Measurements from ENCODE around the gene PLPPR2. TPM values are rescaled to one million over a fixed set of nuclear protein-coding genes. Genes with fewer than 3 reads are reported as not detected.

The PLPPR2 gene
- total RNA-seq, 1 donor from 2014 or later = 51.9 TPM

- TF ChIP-seq CTCF (IDR thresholded peaks at IDR 0.05) = no peak
- H3K4me3 Mint-ChIP-seq (ENCODE audit: unreplicated experiment) = no peak overlapping the region
- H3K27me3 Mint-ChIP-seq (ENCODE audit: unreplicated experiment) = no peaks in the 10 kb centered on the region
- DNase-seq (ENCODE audit: extremely low spot score, unreplicated experiment) = no peak
- peaks cover 13% of the 10 kb centered on the region for H3K36me3 Mint-ChIP-seq (ENCODE audit: unreplicated experiment)
- H3K4me1 Mint-ChIP-seq (ENCODE audit: unreplicated experiment) = no peaks in the 10 kb centered on the region
- no peak overlapping the region for H3K27ac Mint-ChIP-seq (ENCODE audit: unreplicated experiment)
- no peaks in the 10 kb centered on the region for H3K9me3 Mint-ChIP-seq (ENCODE audit: unreplicated experiment)
Measured at GRCh38 chr19:11367528-11367927, 12.3 kb downstream of the PLPPR2 start.

- Mint-ChIP-seq H3K36me3 (ENCODE audit: unreplicated experiment) (peaks cover 1% of the 10 kb centered on the region), H3K9me3 (ENCODE audit: unreplicated experiment) (no peaks in the 10 kb centered on the region), H3K27me3 (ENCODE audit: unreplicated experiment) (no peaks in the 10 kb centered on the region), H3K4me3 (ENCODE audit: unreplicated experiment) (no peak overlapping the region), H3K27ac (ENCODE audit: unreplicated experiment) (no peak overlapping the region), H3K4me1 (ENCODE audit: unreplicated experiment) (peaks cover 3% of the 10 kb centered on the region)
- TF ChIP-seq CTCF (IDR thresholded peaks at IDR 0.05) = no peak
- DNase-seq (ENCODE audit: extremely low spot score, unreplicated experiment) = no peak
Measured at GRCh38 chr19:11370744-11371143, 15.5 kb downstream of the PLPPR2 start.

GRCh38 chr19:11373166-11373884 lies 18.1 kb downstream of the PLPPR2 start:
- Mint-ChIP-seq H3K36me3 (ENCODE audit: unreplicated experiment) (no peaks in the 10 kb centered on the region), H3K27me3 (ENCODE audit: unreplicated experiment) (no peaks in the 10 kb centered on the region), H3K27ac (ENCODE audit: unreplicated experiment) (no peak overlapping the region), H3K4me1 (ENCODE audit: unreplicated experiment) (peaks cover 16% of the 10 kb centered on the region), H3K4me3 (ENCODE audit: unreplicated experiment) (peak overlapping the region; percentile 16), H3K9me3 (ENCODE audit: unreplicated experiment) (no peaks in the 10 kb centered on the region)
- TF ChIP-seq CTCF (IDR thresholded peaks at IDR 0.05) = no peak
- DNase-seq (ENCODE audit: extremely low spot score, unreplicated experiment) = no peak

- Mint-ChIP-seq H3K9me3 (ENCODE audit: unreplicated experiment) (no peaks in the 10 kb centered on the region), H3K4me1 (ENCODE audit: unreplicated experiment) (peaks cover 21% of the 10 kb centered on the region), H3K4me3 (ENCODE audit: unreplicated experiment) (no peak overlapping the region), H3K27ac (ENCODE audit: unreplicated experiment) (no peak overlapping the region), H3K27me3 (ENCODE audit: unreplicated experiment) (no peaks in the 10 kb centered on the region), H3K36me3 (ENCODE audit: unreplicated experiment) (no peaks in the 10 kb centered on the region)
- DNase-seq (ENCODE audit: extremely low spot score, unreplicated experiment) = no peak
- TF ChIP-seq CTCF (IDR thresholded peaks at IDR 0.05) = no peak
Measured at GRCh38 chr19:11373885-11374432, 18.7 kb downstream of the PLPPR2 start.

GRCh38 chr19:11374433-11375142 lies 19.4 kb downstream of the PLPPR2 start, which contains the start of gene SWSAP1:
Gene SWSAP1 (plus strand): TSS chr19:11374666. CDS start chr19:11374681, 15 bp downstream.
- TF ChIP-seq CTCF (IDR thresholded peaks at IDR 0.05) = no peak
- Mint-ChIP-seq H3K27me3 (ENCODE audit: unreplicated experiment) (no peaks in the 10 kb centered on the region), H3K4me3 (ENCODE audit: unreplicated experiment) (no peak within 1 kb of the TSS), H3K4me1 (ENCODE audit: unreplicated experiment) (peaks cover 21% of the 10 kb centered on the region), H3K27ac (ENCODE audit: unreplicated experiment) (no peak within 1 kb of the TSS), H3K9me3 (ENCODE audit: unreplicated experiment) (no peaks in the 10 kb centered on the region), H3K36me3 (ENCODE audit: unreplicated experiment) (no peaks in the 10 kb centered on the region)
- peak; percentile 99 for DNase-seq (ENCODE audit: extremely low spot score, unreplicated experiment)

Measured in osteocyte (in vitro differentiated cells).